Smooth muscle cell of the brain vasculature (primary cell): ENCODE results near the gene TIGD4.
A peak's percentile ranks its signal among the peaks of the same experiment; 100 is the strongest.

Source experiments
- DNase-seq: peaks from one replicate; pipeline ENCODE4 v3.0.0-alpha.2; 2012; ENCODE audit warnings: low read depth, low spot score

The TIGD4 gene

GRCh38 chr4:152779513-152780266 is at the start of gene TIGD4, which contains the start of gene ARFIP1:
Gene TIGD4 (minus strand): TSS chr4:152779730. CDS start chr4:152771004, 8,726 bp downstream.
Gene ARFIP1 (plus strand): TSS chr4:152779954. CDS start chr4:152829634, 49,680 bp downstream.
- DNase-seq = peak; percentile 89

- DNase-seq = no peak
Observed at GRCh38 chr4:152828122-152828521, 48.6 kb upstream of the TIGD4 start.

DNA sequence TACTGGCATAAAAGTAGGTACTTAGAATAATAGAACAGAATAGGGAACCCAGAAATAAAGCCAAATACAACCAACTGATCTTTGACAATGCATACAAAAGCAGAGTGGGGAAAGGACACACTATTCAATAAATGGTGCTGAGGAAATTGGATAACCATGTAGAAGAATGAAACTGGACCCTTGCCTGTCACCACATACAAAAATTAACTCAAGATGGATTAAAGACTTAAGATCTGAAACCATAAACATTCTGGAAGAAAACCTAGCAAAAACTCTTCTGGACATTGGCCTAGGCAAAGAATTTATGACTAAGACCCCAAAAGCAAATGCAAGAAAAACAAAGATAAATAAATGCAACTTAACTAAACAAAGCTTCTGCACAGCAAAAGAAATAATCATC is 45.8 kb upstream of the TIGD4 start:
- no peak for DNase-seq

- no peak for DNase-seq
Observed at GRCh38 chr4:152824561-152824960, 45.0 kb upstream of the TIGD4 start.

- no peak for DNase-seq
Observed at GRCh38 chr4:152822323-152822722, 42.8 kb upstream of the TIGD4 start.

GRCh38 chr4:152820073-152820472 is 40.5 kb upstream of the TIGD4 start:
- no peak for DNase-seq

GRCh38 chr4:152819026-152819645 is 39.6 kb upstream of the TIGD4 start:
- DNase-seq = no peak

GRCh38 chr4:152817331-152817730 is 37.8 kb upstream of the TIGD4 start:
- DNase-seq = no peak

- DNase-seq = no peak
Observed at GRCh38 chr4:152815078-152815477, 35.5 kb upstream of the TIGD4 start.

DNA sequence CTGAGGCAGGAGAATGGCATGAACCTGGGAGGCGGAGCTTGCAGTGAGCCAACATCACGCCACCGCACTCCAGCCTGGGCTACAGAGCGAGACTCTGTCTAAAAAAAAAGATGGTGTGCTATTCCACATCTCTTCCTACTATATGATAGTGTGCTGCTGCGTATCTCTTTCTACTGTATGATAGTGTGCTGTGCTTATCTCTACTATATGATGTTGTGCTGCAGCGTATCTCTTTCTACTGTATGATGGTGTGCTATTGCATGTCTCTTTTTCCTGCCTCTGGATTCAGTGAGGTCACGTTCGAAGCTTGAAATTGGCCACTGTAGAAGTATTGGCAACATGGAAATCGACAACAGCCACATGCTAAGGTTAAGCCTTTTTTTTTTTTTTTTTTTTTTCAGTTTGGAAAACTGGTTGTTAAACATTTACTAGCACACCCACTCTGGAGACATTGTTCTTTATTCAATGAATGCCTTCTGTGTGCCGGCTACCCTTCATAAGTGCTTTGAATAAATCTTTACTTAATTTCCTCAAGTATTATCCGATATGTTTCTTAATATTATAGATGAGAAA is 31.3 kb upstream of the TIGD4 start:
- DNase-seq = no peak

DNA sequence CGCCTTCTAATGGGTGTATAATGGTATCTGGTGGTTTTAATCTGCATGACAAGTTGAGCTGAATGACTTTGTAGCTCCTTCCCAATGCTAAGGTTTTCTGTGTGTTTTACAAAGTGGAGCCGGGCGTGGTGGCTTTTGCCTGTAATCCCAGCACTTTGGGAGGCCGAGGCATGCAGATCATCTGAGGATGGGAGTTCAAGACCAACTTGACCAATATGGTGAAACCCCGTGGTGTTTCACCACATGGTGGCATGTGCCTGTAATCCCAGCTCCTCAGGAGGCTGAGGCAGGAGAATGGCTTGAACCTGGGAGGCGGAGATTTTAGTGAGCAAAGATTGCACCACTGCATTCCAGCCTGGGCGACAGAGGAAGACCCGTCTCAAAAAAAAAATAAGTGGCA is 29.1 kb upstream of the TIGD4 start:
- DNase-seq = no peak

DNA sequence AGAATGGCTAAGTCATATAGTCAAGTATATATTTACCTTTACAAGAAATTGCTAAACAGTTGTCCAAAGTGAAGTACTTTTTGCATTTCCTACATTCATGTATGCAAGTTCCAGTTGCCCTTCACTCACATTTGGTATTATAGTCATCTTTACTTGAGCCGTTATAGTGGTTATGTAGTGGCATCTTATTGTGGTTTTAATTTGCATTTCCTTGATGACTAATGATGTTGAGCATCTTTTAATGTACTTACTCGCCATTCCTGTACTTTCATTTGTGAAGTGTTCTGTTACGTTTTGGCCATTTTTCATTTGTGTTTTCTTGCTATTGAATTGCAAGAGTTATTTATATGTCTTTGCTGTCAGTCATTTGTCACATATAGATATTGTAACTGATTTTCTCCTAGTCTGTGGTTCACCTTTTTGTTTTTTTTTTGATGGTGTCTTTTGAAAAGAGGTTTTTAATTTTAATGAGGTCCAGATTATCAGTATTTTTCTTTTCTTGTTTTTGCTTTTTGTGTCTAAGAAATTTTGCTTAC is 27.8 kb upstream of the TIGD4 start:
- DNase-seq = no peak

- DNase-seq = no peak
Observed at GRCh38 chr4:152806501-152807125, 27.1 kb upstream of the TIGD4 start.

- no peak for DNase-seq
Observed at GRCh38 chr4:152805818-152806217, 26.3 kb upstream of the TIGD4 start.

- DNase-seq = no peak
Observed at GRCh38 chr4:152805071-152805650, 25.6 kb upstream of the TIGD4 start.

DNA sequence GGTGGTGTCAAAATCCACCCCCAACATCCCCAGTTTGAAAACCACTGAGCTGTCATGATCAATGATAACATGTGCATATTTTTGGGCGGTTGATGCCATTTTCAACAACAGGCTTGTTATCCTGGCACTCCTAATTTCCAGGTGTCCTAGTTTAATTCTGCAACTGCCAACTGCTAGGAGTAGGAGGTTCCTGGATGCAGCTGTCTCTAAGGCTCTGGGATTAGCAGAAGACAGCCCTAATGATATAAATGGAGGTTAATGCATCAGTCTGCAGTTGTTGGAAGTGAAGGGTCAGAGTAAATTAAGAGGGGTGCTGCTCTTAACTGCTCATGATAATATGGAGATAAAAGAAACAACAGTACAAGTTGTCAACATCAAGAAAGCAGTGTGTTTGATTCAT is 24.0 kb upstream of the TIGD4 start:
- no peak for DNase-seq

- DNase-seq = no peak
Observed at GRCh38 chr4:152795891-152796290, 16.4 kb upstream of the TIGD4 start.

- DNase-seq = no peak
Observed at GRCh38 chr4:152786627-152787026, 7.1 kb upstream of the TIGD4 start.

DNA sequence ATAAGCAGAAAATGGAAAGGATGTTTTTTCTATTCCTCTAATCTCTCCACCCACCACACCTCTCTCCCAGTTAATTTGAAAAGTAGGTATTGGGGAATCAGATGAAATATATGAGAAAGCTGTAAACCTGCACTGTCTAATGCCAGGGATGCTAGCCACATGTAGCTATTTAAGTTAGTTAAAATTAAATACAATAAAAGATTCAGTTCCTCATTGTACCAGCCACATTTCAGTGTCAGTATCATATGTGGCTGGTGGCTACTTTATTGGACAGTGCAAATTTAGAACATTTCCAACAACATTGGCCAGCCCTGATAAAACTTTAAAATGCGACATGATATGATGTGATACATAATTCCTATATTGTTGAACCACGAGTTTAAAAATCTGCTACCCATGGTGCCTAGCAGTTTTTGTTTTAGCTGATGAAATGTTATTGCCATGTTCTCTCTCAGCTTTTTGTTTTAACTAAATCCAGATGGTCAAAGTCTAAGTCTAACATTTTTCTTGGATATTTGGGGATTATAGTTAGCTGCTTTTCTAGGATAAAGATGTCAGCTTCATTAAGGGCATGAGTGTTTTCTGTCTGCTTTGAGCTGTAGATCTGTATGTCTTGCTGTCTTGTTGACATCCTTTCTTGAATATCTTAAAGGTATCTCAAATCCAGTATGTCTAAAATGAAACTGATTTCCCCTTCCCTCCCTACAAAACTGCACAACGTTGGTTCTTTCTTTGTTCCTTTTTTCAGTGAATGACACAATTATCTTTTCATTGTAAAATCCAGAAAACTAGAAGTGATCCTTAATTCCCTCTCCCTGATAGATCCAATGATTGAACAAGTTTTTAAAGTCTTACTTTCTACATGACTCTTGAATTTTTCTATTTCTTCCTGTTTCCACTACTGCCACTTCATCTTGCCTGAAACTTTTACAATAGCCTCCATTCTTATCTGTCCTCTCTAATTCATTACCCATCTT is 6.4 kb upstream of the TIGD4 start:
- DNase-seq = no peak

DNA sequence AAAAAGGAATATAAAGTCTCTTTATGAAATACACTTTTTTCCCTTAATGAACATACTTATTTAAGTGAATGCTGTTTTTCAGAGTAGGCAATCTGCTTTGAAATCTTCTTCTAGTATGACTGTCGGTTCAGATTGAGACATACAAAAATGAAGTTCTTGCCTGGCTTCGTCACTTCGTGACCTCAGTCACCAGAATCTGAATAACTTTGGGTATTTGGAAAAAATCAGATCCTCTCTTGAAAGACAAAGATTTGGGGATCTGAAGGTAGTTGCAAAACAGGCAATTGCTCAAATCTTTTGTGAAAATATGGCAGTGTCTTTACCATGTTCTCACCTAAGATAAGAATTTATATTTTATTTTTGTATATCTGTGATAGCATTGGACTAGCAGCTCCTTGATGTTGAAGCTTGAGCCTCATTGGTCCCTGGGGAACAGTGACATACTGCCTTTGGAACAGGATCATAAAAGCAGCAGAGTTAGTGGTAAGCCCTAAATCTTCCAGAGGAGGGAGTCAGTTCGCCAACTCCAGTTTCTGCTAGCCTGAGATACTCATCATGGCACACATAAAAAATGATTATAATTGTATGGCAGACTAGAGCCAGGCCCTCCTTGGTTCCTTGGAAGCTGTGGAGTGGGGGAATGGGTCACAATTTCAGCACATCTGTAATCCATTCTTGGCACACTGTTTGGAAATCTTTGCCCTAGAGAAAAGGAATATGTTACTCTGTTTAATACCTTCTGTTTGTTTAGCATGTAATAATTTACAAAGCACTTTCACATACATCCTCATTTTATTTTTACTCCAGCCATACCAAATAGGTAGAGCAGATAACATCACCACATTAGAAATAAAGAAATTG is 5.2 kb upstream of the TIGD4 start:
- no peak for DNase-seq
